K562 (cell line): ENCODE results near the gene SHB. TPM values are rescaled to one million over a fixed set of nuclear protein-coding genes. Genes with fewer than 3 reads are reported as not detected.

Experiments used
- ATAC-seq: fragments of 200-7000 bp; cut with Tn5 transposase; 3 replicates; pipeline ENCODE4 v1.9.1; 2020; ENCODE audit warnings: moderate library complexity
- BruUV-seq: library from RNA; stranded (reverse); fragments of 400-500 nt; replicated peaks from 2 replicates; lab custom pipeline; 2021; lab: Mats Ljungman, UMichigan
- CTCF ChIA-PET: fragments of 300-600 bp; formaldehyde crosslinking; extraction: SDS; loops from one replicate; lab custom pipeline; 2021; ENCODE audit warnings: low intra/inter-chr PET ratio; lab: Yijun Ruan, JAX
- POLR2A ChIA-PET: fragments of 300-600, 350-650 bp; sonication (Branson Sonifier 250); formaldehyde crosslinking; extraction: SDS; loops from one replicate; lab custom pipeline; 2021; ENCODE audit warnings: antibody characterized with exemption, inconsistent platforms; lab: Yijun Ruan, JAX
- DNase-seq, 4 experiments: peaks; one replicate each; pipeline versions ENCODE4 v3.0.0 to v3.0.0-alpha.2; 2011 to 2018; ENCODE audit warnings: low spot score in 3 of 4, mixed read lengths in 3 of 4; ENCODE audit errors: extremely low read depth in 1 of 4
- FAIRE-seq: peaks from 2 replicates; lab custom pipeline; 2011; peaks lifted over from hg19 to GRCh38; lab: Jason Lieb, UNC
- H2AFZ ChIP-seq: 2 replicates; pipeline ENCODE4 v1.6.0; 2011; ENCODE audit warnings: low read depth, low read length, control low read depth, inconsistent platforms
- H3K27ac ChIP-seq: fragments of 200-600 bp; 3 replicates; pipeline ENCODE4 v1.8.0; 2011; ENCODE audit warnings: low read depth, mild to moderate bottlenecking, control low read depth, inconsistent platforms, low read length, moderate library complexity, mixed read lengths; ENCODE audit errors: extremely low read depth
- H3K27me3 ChIP-seq, 2 experiments: fragments of 300-600 bp in 1 of 2; 2 replicates in 1 of 2; 3 replicates in 1 of 2; pipeline versions ENCODE4 v1.6.0 to v1.8.0; 2011; ENCODE audit warnings: inconsistent platforms in 2 of 2, low read length in 2 of 2, mild to moderate bottlenecking in 1 of 2, mixed read lengths in 1 of 2, moderate library complexity in 1 of 2; ENCODE audit not compliant: control insufficient read depth in 2 of 2, insufficient read depth in 2 of 2
- H3K36me3 ChIP-seq: fragments of 300-600 bp; 3 replicates; pipeline ENCODE4 v1.8.0; 2011; ENCODE audit warnings: mild to moderate bottlenecking, low read length, inconsistent platforms; ENCODE audit not compliant: control insufficient read depth, insufficient read depth
- H3K4me1 ChIP-seq, 2 experiments: fragments of 200-600 bp in 1 of 2; replicated peaks in 1 of 2; 2 replicates in 1 of 2; 3 replicates in 1 of 2; pipeline versions ENCODE4 v1.5.1 to v1.8.0; 2011; ENCODE audit warnings: inconsistent platforms in 2 of 2, low read length in 2 of 2, mild to moderate bottlenecking in 1 of 2, mixed read lengths in 1 of 2, moderate library complexity in 1 of 2; ENCODE audit not compliant: control insufficient read depth in 2 of 2, insufficient read depth in 2 of 2
- H3K4me2 ChIP-seq: 2 replicates; pipeline ENCODE4 v1.6.1; 2011; ENCODE audit warnings: low read length, control low read depth, inconsistent platforms, mixed read lengths; ENCODE audit not compliant: insufficient read depth
- H3K4me3 ChIP-seq: fragments of 200-600 bp; sonication (generic), shearing (Covaris generic); 2 replicates; pipeline ENCODE4 v1.5.1; 2016; ENCODE audit warnings: control low read depth, inconsistent platforms
- H3K79me2 ChIP-seq: fragments of 200-600 bp; 3 replicates; pipeline ENCODE4 v1.8.0; 2011; ENCODE audit warnings: low read length, inconsistent platforms; ENCODE audit not compliant: control insufficient read depth, insufficient read depth
- H3K9ac ChIP-seq, 2 experiments: 2 replicates each; pipeline versions ENCODE4 v1.6.0 to v1.6.1; 2011; ENCODE audit warnings: low read depth in 2 of 2, low read length in 2 of 2, control low read depth in 1 of 2, inconsistent platforms in 1 of 2, mild to moderate bottlenecking in 1 of 2, mixed read lengths in 1 of 2; ENCODE audit not compliant: insufficient read depth in 1 of 2
- H3K9me1 ChIP-seq: one replicate; pipeline ENCODE4 v1.6.0; 2011; ENCODE audit warnings: inconsistent platforms, mild to moderate bottlenecking, low read length, moderate library complexity; ENCODE audit not compliant: control insufficient read depth, insufficient read depth
- H3K9me3 ChIP-seq: replicated peaks from 2 replicates; pipeline ENCODE4 v1.5.1; 2011; ENCODE audit warnings: low read depth, low read length, inconsistent platforms; ENCODE audit not compliant: control insufficient read depth, insufficient read depth
- H4K20me1 ChIP-seq: replicated peaks from 2 replicates; pipeline ENCODE4 v1.6.1; 2011; ENCODE audit warnings: low read length, inconsistent platforms, mixed read lengths; ENCODE audit not compliant: control insufficient read depth, insufficient read depth
- ETV5 ChIP-seq: sonication (generic); formaldehyde crosslinking; IDR thresholded peaks from 2 replicates; pipeline ENCODE4 v1.4.0; 2020; ENCODE audit warnings: low read depth, mild to moderate bottlenecking, missing genetic modification reagents
- FOXK1 ChIP-seq: sonication (generic); formaldehyde crosslinking; IDR thresholded peaks from 2 replicates; pipeline ENCODE4 v1.8.0; 2022; ENCODE audit warnings: missing genetic modification reagents, mild to moderate bottlenecking, borderline replicate concordance
- ZNF398 ChIP-seq: fragments of 250-450 bp; sonication (Bioruptor Pico); IDR thresholded peaks from 2 replicates; pipeline ENCODE4 v1.8.0; 2021; ENCODE audit warnings: moderate library complexity, mild to moderate bottlenecking, inconsistent platforms
- ZNF764 ChIP-seq: fragments of 250-450 bp; sonication (Bioruptor Pico); IDR thresholded peaks from 2 replicates; pipeline ENCODE4 v1.4.0; 2020; ENCODE audit warnings: low read depth, mild to moderate bottlenecking, moderate library complexity
- ZNF778 ChIP-seq: fragments of 450-650 bp; formaldehyde crosslinking; IDR thresholded peaks from 2 replicates; pipeline ENCODE4 v1.4.0; 2020; ENCODE audit warnings: mild to moderate bottlenecking, moderate library complexity
- WGBS: fragments of 100-300 bp; shearing (Covaris generic); methylation state at CpG from one replicate; pipeline ENCODE4 v1.1.6; 2016; ENCODE audit warnings: low coverage, mixed read lengths; ENCODE audit not compliant: insufficient coverage; ENCODE audit errors: missing lambda C conversion rate; 5-methylcytosine and 5-hydroxymethylcytosine counted together
- in situ Hi-C: fragments of 300-500 bp; cut with MboI; formaldehyde crosslinking; loops from 4 replicates; pipeline ENCODE4 v1.15.0; 2018; ENCODE audit warnings: inconsistent platforms, mixed read lengths
- intact Hi-C: fragments of 100-400 bp; cut with micrococcal nuclease; formaldehyde crosslinking; loops from 2 replicates; pipeline ENCODE4 v1.14.2; 2022
- polyA plus RNA-seq, 8 experiments: library from polyadenylated mRNA; depleted of rRNA in 4 of 8; stranded (reverse) in 5 of 8; unstranded in 3 of 8; fragments of >200 nt; fragmentation: Nextera tagmentation in 2 of 8; fragmentation: Illumina TruSeq in 1 of 8; extraction: Ambion mirVana in 2 of 8; extraction: Trizol in 1 of 8; gene quantifications; 2 replicates each; pipeline versions ENCODE4 v1.2.1 to v1.2.3, GENCODE V29; 2011 to 2014; ENCODE audit warnings: inconsistent platforms in 1 of 8, missing spikeins in 1 of 8
- total RNA-seq, 7 experiments: library from RNA; depleted of rRNA in 6 of 7; stranded (reverse); fragments of >200 nt in 6 of 7; fragmentation: Illumina TruSeq in 2 of 7; extraction: Trizol in 2 of 7; gene quantifications; 2 replicates each; pipeline versions ENCODE4 v1.2.1 to v1.2.3, GENCODE V29; 2011 to 2021; ENCODE audit warnings: low replicate concordance in 1 of 7

The SHB gene
- total and polyA plus RNA-seq, 9 of the 15 experiments (the other 6 are each of a cell fraction or from before 2014, with no cell fraction given) = 0.78 to 16.0 (median 5.3) TPM

- Histone ChIP-seq H3K9me3 (no peaks in the 10 kb centered on the region), H3K27ac (no peak overlapping the region), H3K79me2 (no peaks in the 10 kb centered on the region), H3K27me3 (no peaks in the 10 kb centered on the region), H3K9me1 (peaks cover 5% of the 10 kb centered on the region), H3K4me3 (no peak overlapping the region), H3K4me2 (no peak overlapping the region), H2AFZ (no peak overlapping the region), H3K9ac (peak overlapping the region in 1 of 2 experiments; percentile 70; a peak in 1 of 4 replicates), H4K20me1 (no peaks in the 10 kb centered on the region; the same call in 1 of the 2 replicates), H3K4me1 (peaks cover 0 to 11% of the 10 kb centered on the region in 2 experiments; a peak in 3 of 5 replicates), H3K36me3 (peaks cover 5% of the 10 kb centered on the region; the same call in 1 of the 3 replicates)
- TF ChIP-seq ZNF764 (CRISPR knock-in tag) (no peak), FOXK1 (CRISPR knock-in tag) (no peak), ZNF778 (no peak), ZNF398 (CRISPR knock-in tag) (no peak), ETV5 (CRISPR knock-in tag) (no peak)
- intact Hi-C loops = loop anchor here (5.0 kb wide), 1 partner anchor 478 kb away; no protein-coding TSS in a partner anchor
- ATAC-seq (no peak), FAIRE-seq (no peak), DNase-seq (no peak)
- CTCF ChIA-PET = no interaction called here
- in situ Hi-C loops = no loop called here
- BruUV-seq = no TSS peak
- 82% methylated on average over 11 of the region's 11 CpGs for WGBS
- POLR2A ChIA-PET = no interaction called here
These were observed 139.6 kb downstream of the SHB start for GRCh38 chr9:37929441-37929895.
